SK-N-SH (cell line): Measurements from ENCODE around the gene AGRN.

Source experiments
- CHD2 ChIP-seq: fragments of 150-350 bp; IDR thresholded peaks from 2 replicates; pipeline ENCODE4 v1.6.1; 2018; ENCODE audit warnings: low read length; ENCODE audit not compliant: partially characterized antibody
- GABPA ChIP-seq: IDR thresholded peaks from 2 replicates; pipeline ENCODE4 v1.4.0; 2012; ENCODE audit warnings: low read depth, mild to moderate bottlenecking
- RCOR1 ChIP-seq: fragments of 150-350 bp; IDR thresholded peaks from 2 replicates; pipeline ENCODE4 v1.6.1; 2017; ENCODE audit warnings: antibody characterized with exemption, low read length
- SIN3A ChIP-seq: IDR thresholded peaks from 2 replicates; pipeline ENCODE4 v1.6.1; 2012; ENCODE audit warnings: low read depth, mild to moderate bottlenecking, low read length, moderate library complexity, borderline replicate concordance
- TAF1 ChIP-seq: IDR thresholded peaks from 2 replicates; pipeline ENCODE4 v1.6.1; 2012; ENCODE audit warnings: low read depth, mild to moderate bottlenecking, low read length, moderate library complexity, borderline replicate concordance
- TF ChIP-seq, protein P1 (sequence below): fragments of 200-600 bp; sonication (generic); IDR thresholded peaks from 2 replicates; pipeline ENCODE4 v1.6.1; 2017; ENCODE audit warnings: antibody characterized with exemption, mild to moderate bottlenecking, moderate library complexity
- TF ChIP-seq, protein P2 (sequence below): fragments of 150-350 bp; IDR thresholded peaks from 2 replicates; pipeline ENCODE4 v1.6.1; 2016; ENCODE audit warnings: mild to moderate bottlenecking, low read depth, low read length
- TF ChIP-seq, protein P3 (sequence below): IDR thresholded peaks from 2 replicates; pipeline ENCODE4 v1.6.1; 2012; ENCODE audit warnings: mild to moderate bottlenecking, low read depth, low read length, moderate library complexity

DNA sequence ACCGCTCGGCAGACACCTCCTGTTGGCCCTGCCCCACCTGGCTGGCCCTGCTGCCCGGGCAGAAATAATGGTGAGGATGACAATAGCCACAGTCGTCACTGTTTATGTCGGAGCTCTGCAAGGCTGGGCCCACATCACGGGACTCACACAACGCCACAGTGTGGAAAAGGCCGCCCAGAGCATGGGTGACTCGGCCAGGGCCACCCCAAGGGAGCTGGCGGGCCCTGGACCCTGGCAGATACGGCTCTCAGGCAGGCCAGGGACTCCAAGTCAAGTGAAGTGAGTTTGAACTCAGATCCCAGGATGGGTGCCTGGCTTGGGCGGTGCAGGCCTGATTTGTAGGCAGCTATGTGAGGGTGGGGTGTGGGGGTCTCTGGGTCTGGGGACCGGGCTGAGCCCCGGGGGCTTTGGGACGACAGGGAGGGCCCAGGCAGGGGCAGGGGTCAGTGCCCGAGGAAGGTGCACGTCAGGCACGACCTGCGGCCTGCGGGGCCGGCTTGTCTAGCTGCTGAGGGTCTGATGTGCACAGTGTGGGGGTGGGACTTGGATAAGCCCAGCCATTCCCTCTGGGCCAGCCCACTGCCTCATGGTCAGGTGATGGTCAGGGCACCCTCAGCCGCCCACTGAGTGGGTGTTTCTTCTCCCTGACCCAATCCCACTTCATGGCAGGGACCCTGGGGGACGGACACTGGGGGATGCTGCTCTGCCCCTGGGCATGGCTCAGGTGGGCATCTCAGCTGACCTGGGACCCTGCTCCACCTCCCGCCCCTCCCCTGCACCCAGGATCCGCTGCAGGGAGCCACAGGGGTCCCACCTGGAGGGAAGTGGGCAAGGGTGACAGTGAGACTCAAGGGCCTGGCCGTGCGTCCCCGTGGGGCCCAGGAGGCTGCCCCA, 53.2 kb downstream of the AGRN start:
- TF ChIP-seq, protein P1, sequence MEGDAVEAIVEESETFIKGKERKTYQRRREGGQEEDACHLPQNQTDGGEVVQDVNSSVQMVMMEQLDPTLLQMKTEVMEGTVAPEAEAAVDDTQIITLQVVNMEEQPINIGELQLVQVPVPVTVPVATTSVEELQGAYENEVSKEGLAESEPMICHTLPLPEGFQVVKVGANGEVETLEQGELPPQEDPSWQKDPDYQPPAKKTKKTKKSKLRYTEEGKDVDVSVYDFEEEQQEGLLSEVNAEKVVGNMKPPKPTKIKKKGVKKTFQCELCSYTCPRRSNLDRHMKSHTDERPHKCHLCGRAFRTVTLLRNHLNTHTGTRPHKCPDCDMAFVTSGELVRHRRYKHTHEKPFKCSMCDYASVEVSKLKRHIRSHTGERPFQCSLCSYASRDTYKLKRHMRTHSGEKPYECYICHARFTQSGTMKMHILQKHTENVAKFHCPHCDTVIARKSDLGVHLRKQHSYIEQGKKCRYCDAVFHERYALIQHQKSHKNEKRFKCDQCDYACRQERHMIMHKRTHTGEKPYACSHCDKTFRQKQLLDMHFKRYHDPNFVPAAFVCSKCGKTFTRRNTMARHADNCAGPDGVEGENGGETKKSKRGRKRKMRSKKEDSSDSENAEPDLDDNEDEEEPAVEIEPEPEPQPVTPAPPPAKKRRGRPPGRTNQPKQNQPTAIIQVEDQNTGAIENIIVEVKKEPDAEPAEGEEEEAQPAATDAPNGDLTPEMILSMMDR, result no peak
- no peak for TF ChIP-seq RCOR1
- no peak for TF ChIP-seq GABPA
- TF ChIP-seq, protein P2, sequence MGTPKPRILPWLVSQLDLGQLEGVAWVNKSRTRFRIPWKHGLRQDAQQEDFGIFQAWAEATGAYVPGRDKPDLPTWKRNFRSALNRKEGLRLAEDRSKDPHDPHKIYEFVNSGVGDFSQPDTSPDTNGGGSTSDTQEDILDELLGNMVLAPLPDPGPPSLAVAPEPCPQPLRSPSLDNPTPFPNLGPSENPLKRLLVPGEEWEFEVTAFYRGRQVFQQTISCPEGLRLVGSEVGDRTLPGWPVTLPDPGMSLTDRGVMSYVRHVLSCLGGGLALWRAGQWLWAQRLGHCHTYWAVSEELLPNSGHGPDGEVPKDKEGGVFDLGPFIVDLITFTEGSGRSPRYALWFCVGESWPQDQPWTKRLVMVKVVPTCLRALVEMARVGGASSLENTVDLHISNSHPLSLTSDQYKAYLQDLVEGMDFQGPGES, result no peak
- TF ChIP-seq SIN3A, result no peak
- TF ChIP-seq CHD2, result no peak
- no peak for TF ChIP-seq TAF1
- TF ChIP-seq, protein P3, sequence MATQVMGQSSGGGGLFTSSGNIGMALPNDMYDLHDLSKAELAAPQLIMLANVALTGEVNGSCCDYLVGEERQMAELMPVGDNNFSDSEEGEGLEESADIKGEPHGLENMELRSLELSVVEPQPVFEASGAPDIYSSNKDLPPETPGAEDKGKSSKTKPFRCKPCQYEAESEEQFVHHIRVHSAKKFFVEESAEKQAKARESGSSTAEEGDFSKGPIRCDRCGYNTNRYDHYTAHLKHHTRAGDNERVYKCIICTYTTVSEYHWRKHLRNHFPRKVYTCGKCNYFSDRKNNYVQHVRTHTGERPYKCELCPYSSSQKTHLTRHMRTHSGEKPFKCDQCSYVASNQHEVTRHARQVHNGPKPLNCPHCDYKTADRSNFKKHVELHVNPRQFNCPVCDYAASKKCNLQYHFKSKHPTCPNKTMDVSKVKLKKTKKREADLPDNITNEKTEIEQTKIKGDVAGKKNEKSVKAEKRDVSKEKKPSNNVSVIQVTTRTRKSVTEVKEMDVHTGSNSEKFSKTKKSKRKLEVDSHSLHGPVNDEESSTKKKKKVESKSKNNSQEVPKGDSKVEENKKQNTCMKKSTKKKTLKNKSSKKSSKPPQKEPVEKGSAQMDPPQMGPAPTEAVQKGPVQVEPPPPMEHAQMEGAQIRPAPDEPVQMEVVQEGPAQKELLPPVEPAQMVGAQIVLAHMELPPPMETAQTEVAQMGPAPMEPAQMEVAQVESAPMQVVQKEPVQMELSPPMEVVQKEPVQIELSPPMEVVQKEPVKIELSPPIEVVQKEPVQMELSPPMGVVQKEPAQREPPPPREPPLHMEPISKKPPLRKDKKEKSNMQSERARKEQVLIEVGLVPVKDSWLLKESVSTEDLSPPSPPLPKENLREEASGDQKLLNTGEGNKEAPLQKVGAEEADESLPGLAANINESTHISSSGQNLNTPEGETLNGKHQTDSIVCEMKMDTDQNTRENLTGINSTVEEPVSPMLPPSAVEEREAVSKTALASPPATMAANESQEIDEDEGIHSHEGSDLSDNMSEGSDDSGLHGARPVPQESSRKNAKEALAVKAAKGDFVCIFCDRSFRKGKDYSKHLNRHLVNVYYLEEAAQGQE, result no peak
